ENCODE measurements around the gene ACTR1A.

Gene ACTR1A

GRCh38 chr10:102435529-102436233, 66.8 kb downstream of the ACTR1A start:
- no peak for DNase-seq (ENCODE audit: low read depth, low spot score)
- no peaks in the 10 kb centered on the region for H3K36me3 ChIP-seq (ENCODE audit: insufficient read depth, low read length)
- no peak overlapping the region for H3K9ac ChIP-seq (ENCODE audit: insufficient read length)
- TF ChIP-seq FOXP2 (optimal IDR thresholded peaks at IDR 0.05; ENCODE audit: control extremely low read depth, extremely low read length, insufficient read depth) (no peak), POLR2AphosphoS5 (IDR thresholded peaks at IDR 0.05; ENCODE audit: borderline replicate concordance, low read depth, low read length) (no peak; the same call in 1 of the 2 replicates), EZH2 (IDR thresholded peaks at IDR 0.05) (no peak)
- no peak overlapping the region for H3K4me3 ChIP-seq
- H3K27ac ChIP-seq = no peak overlapping the region
- no peaks in the 10 kb centered on the region for H3K9me3 ChIP-seq (ENCODE audit: low read depth, low read length)

DNA sequence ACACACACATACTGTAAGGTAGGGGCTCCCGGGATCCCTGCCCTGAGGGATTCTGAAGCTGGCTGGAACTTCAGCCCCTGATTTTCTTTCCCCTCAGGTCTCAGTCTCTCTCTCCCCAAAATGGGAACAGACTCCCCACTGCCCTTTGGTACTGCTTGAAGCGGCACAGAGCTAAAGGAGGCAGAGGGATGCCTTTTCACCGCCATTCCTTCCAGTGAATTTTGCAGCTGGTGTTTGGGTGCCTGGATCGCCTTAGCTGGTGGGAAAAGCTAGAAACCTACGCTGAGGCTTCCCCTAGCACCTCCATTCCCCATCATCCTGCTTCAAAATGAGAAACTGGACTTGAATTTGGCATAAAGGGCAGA, 67.4 kb downstream of the ACTR1A start:
- Histone ChIP-seq H3K4me3 (no peak overlapping the region), H3K9ac (ENCODE audit: insufficient read length) (no peak overlapping the region), H3K27ac (no peak overlapping the region), H3K9me3 (ENCODE audit: low read depth, low read length) (no peaks in the 10 kb centered on the region), H3K36me3 (ENCODE audit: insufficient read depth, low read length) (no peaks in the 10 kb centered on the region)
- DNase-seq (ENCODE audit: low read depth, low spot score) = no peak
- TF ChIP-seq EZH2 (IDR thresholded peaks at IDR 0.05) = no peak
- no peak for TF ChIP-seq POLR2AphosphoS5 (IDR thresholded peaks at IDR 0.05; ENCODE audit: borderline replicate concordance, low read depth, low read length)
- no peak for TF ChIP-seq FOXP2 (optimal IDR thresholded peaks at IDR 0.05; ENCODE audit: control extremely low read depth, extremely low read length, insufficient read depth)

DNA sequence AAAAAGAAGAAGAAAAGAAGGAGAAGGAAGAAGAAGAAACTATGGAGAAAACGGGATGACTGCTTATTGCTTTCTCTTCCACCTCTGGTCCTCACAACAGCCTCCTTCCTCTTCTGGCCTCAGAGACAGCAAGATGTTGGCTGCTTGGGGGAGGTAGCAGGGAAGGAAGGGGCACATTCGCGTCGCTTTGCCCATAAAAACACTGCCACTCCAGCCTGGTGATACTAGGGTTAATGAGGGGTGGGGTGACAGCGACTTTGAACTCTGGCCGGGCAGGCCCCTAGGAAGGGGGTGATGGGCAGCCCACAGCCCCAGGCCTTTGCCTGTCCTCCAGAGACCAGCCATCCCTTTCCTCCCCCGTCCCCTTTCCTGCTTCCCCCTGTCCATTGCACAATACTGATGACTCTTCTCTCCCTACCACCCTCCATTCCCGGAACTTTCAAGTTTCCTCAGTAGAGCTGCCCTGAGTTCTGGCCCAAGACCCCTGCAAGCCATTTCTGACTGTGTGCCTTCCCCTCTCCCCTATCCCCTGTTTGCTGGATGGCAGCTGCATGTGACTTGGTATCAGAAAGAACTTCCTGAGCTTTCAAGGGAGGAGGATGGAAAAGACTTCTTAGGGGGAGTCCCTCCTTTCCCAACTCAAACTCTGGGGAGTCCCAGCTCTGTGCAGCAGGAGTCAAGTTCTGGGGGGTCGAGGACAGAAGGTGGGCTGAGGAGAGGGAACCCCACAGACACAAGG, 67.9 kb downstream of the ACTR1A start:
- no peak overlapping the region for H3K4me3 ChIP-seq
- H3K9me3 ChIP-seq (ENCODE audit: low read depth, low read length) = no peaks in the 10 kb centered on the region
- H3K27ac ChIP-seq = no peak overlapping the region
- H3K9ac ChIP-seq (ENCODE audit: insufficient read length) = no peak overlapping the region
- TF ChIP-seq EZH2 (IDR thresholded peaks at IDR 0.05) (no peak), FOXP2 (optimal IDR thresholded peaks at IDR 0.05; ENCODE audit: control extremely low read depth, extremely low read length, insufficient read depth) (no peak), POLR2AphosphoS5 (IDR thresholded peaks at IDR 0.05; ENCODE audit: borderline replicate concordance, low read depth, low read length) (no peak)
- no peak for DNase-seq (ENCODE audit: low read depth, low spot score)
- H3K36me3 ChIP-seq (ENCODE audit: insufficient read depth, low read length) = no peaks in the 10 kb centered on the region

GRCh38 chr10:102433619-102434046, 68.9 kb downstream of the ACTR1A start:
- no peak overlapping the region for H3K4me3 ChIP-seq
- H3K36me3 ChIP-seq (ENCODE audit: insufficient read depth, low read length) = no peaks in the 10 kb centered on the region
- TF ChIP-seq FOXP2 (optimal IDR thresholded peaks at IDR 0.05; ENCODE audit: control extremely low read depth, extremely low read length, insufficient read depth) (no peak), POLR2AphosphoS5 (IDR thresholded peaks at IDR 0.05; ENCODE audit: borderline replicate concordance, low read depth, low read length) (no peak), EZH2 (IDR thresholded peaks at IDR 0.05) (no peak)
- H3K27ac ChIP-seq = no peak overlapping the region
- H3K9ac ChIP-seq (ENCODE audit: insufficient read length) = no peak overlapping the region
- DNase-seq (ENCODE audit: low read depth, low spot score) = no peak
- no peaks in the 10 kb centered on the region for H3K9me3 ChIP-seq (ENCODE audit: low read depth, low read length)

DNA sequence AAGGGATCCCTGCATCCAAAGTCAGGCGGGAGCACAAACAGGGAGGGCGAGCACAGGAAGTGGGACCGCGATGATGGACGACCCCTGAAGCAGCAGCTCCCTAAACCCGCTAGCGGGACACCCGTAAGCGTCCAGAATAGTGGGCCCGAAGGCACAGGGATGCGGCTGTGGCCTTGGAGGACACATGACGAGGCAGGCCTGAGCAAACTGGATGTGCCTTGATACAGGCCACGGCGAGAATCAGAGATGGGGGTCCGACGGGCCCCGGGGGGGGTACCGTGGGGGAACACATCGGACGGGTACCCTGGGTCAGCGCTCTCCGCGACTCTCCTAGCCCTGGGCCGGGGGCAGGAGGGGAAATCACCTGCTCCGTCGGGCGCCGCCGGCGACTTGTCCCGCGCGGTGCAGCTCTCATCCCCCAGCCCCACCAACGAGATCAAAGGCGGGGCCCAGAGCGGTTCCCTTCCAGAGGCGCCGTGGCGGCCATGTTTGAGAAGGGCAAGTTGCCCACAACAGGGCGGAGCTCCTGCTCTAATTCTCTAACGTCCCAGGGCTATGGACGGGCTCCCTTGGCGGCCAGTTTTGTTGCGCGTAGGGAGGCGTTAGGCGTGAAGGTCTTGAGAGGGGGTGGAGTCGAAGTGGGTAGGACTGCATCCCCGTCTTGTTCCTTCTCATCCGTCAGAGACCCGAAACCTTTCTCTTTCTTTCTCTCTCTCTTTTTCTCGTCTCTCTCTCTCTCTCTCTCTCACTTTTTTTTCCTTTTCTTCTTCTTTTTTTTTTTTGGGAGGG, 70.2 kb downstream of the ACTR1A start, which contains the start of gene CUEDC2:
TSS of gene CUEDC2 (minus strand) at position 413 of the 789 bp plus-strand sequence. CDS start 7,386 bp downstream, outside the sequence.
- no peaks in the 10 kb centered on the region for H3K36me3 ChIP-seq (ENCODE audit: insufficient read depth, low read length)
- no peak within 1 kb of the TSS for H3K27ac ChIP-seq
- peak within 1 kb of the TSS; percentile 88 for H3K9ac ChIP-seq (ENCODE audit: insufficient read length)

DNA sequence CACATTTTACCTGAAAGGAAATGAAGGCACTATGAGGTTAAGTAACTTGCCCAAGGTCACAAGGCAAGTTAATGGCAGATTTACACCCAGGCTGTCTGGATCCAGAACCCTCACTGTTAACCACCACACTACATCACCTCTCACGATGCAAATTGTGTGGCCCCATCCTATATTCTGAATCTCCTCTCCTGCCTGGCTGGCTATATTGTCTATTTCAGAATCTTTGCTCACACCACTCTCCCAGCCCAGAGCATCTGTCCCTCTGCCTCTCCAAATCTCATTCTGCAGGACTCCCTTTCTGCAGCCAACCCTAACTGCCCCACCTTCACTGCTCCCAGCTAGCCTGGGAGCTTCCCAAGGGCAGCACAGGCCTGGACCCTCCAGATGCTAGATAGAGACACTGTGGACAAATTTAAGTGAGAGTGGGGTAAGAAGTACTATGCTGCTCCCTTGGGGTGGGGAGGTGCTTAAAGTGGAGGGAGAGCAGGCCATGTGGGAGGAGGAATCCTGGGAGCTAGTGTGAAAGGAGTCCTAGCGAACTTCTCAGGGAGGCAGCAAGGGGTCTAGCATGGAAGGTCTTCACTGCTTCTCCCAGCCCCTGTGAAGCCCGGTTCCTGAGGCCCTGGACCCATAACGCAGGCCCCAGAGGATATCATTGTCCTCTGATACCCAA, 70.9 kb downstream of the ACTR1A start:
- no peaks in the 10 kb centered on the region for H3K36me3 ChIP-seq (ENCODE audit: insufficient read depth, low read length)
- H3K9ac ChIP-seq (ENCODE audit: insufficient read length) = peak overlapping the region; percentile 88
- no peaks in the 10 kb centered on the region for H3K9me3 ChIP-seq (ENCODE audit: low read depth, low read length)
- TF ChIP-seq EZH2 (IDR thresholded peaks at IDR 0.05) (no peak), FOXP2 (optimal IDR thresholded peaks at IDR 0.05; ENCODE audit: control extremely low read depth, extremely low read length, insufficient read depth) (no peak), POLR2AphosphoS5 (IDR thresholded peaks at IDR 0.05; ENCODE audit: borderline replicate concordance, low read depth, low read length) (no peak; the same call in 1 of the 2 replicates)
- DNase-seq (ENCODE audit: low read depth, low spot score) = no peak
- peak overlapping the region; percentile 78 for H3K4me3 ChIP-seq
- no peak overlapping the region for H3K27ac ChIP-seq

More for the DNA sequence above, 70.2 kb downstream of the ACTR1A start, which contains the start of gene CUEDC2:
- H3K4me3 ChIP-seq = peak within 1 kb of the TSS; percentile 78
- no peaks in the 10 kb centered on the region for H3K9me3 ChIP-seq (ENCODE audit: low read depth, low read length)
- DNase-seq (ENCODE audit: low read depth, low spot score) = peak; percentile 57
- TF ChIP-seq POLR2AphosphoS5 (IDR thresholded peaks at IDR 0.05; ENCODE audit: borderline replicate concordance, low read depth, low read length) (peak; percentile 48; the same call in 1 of the 2 replicates), FOXP2 (optimal IDR thresholded peaks at IDR 0.05; ENCODE audit: control extremely low read depth, extremely low read length, insufficient read depth) (no peak)

DNA sequence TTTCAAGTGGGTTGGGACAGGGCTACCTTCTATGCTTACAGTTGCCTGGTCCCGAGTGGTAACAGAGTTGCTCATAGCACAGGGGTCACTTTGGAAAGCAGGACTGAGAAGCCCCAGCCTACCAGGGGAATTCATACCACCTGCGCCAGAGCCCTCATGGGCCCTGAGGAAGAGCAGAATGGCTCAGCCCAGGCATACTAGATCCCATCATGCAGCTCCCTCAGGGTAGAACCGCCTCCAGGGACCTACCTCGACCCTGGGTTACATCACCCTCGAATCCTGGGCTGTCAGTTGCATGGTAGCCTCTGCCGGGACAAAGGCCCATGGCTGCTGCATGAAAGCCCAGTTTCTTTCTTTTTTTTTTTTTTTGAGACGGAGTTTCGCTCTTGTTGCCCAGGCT, 73.0 kb downstream of the ACTR1A start:
- no peak overlapping the region for H3K4me3 ChIP-seq
- no peak for DNase-seq (ENCODE audit: low read depth, low spot score)
- no peaks in the 10 kb centered on the region for H3K9me3 ChIP-seq (ENCODE audit: low read depth, low read length)
- H3K36me3 ChIP-seq (ENCODE audit: insufficient read depth, low read length) = no peaks in the 10 kb centered on the region
- H3K9ac ChIP-seq (ENCODE audit: insufficient read length) = no peak overlapping the region
- TF ChIP-seq FOXP2 (optimal IDR thresholded peaks at IDR 0.05; ENCODE audit: control extremely low read depth, extremely low read length, insufficient read depth) = no peak
- no peak overlapping the region for H3K27ac ChIP-seq

All from SK-N-MC (cell line).